Activated B cell treated with CpG ODN at 0.5 μM for 24 hours (primary cell): ENCODE results near the gene VEGFB. TPM values are rescaled to one million over a fixed set of nuclear protein-coding genes. Genes with fewer than 3 reads are reported as not detected.

Source experiments
- ATAC-seq: fragments of 200-7000 bp; cut with Tn5 transposase; one replicate; pipeline ENCODE4 v1.10.0; 2021; ENCODE audit warnings: low read depth, mild to moderate bottlenecking, moderate library complexity
- CTCF ChIA-PET: fragments of 350-600 bp; sonication (Branson Sonifier 250); formaldehyde crosslinking; loops from one replicate; lab custom pipeline; 2021; ENCODE audit warnings: antibody characterized with exemption; lab: Charles Lee
- POLR2A ChIA-PET: fragments of 350-600 bp; sonication (Branson Sonifier 250); formaldehyde crosslinking; loops from one replicate; lab custom pipeline; 2021; ENCODE audit warnings: antibody characterized with exemption; lab: Charles Lee
- DNase-seq: peaks from one replicate; pipeline ENCODE4 v3.0.0; 2022
- H3K27ac Mint-ChIP-seq: one replicate; pipeline ENCODE4 v1.8.0; 2020; ENCODE audit warnings: mixed read lengths
- H3K27me3 Mint-ChIP-seq: one replicate; pipeline ENCODE4 v1.8.0; 2021; ENCODE audit warnings: mixed read lengths
- H3K36me3 Mint-ChIP-seq: one replicate; pipeline ENCODE4 v1.8.0; 2021; ENCODE audit warnings: low read depth, mixed read lengths
- H3K4me1 Mint-ChIP-seq: one replicate; pipeline ENCODE4 v1.8.0; 2021; ENCODE audit warnings: mixed read lengths
- H3K4me3 Mint-ChIP-seq: one replicate; pipeline ENCODE4 v1.8.0; 2020; ENCODE audit warnings: mild to moderate bottlenecking, mixed read lengths
- H3K9me3 Mint-ChIP-seq: one replicate; pipeline ENCODE4 v1.8.0; 2020; ENCODE audit warnings: mixed read lengths
- intact Hi-C: fragments of 100-400 bp; cut with micrococcal nuclease; formaldehyde crosslinking; loops from one replicate; pipeline ENCODE4 v1.15.1; 2024
- total RNA-seq: library from RNA; stranded (reverse); gene quantifications from 2 replicates; pipeline ENCODE4 v1.2.3, GENCODE V29; 2022
- TF ChIP-seq, protein P1 (sequence below): fragments of 200-600 bp; IDR thresholded peaks from one replicate; pipeline ENCODE4 v1.8.0; 2022; ENCODE audit warnings: antibody characterized with exemption, mild to moderate bottlenecking

Gene VEGFB
- total RNA-seq, 1 donor from 2014 or later, result 97.4 TPM

DNA sequence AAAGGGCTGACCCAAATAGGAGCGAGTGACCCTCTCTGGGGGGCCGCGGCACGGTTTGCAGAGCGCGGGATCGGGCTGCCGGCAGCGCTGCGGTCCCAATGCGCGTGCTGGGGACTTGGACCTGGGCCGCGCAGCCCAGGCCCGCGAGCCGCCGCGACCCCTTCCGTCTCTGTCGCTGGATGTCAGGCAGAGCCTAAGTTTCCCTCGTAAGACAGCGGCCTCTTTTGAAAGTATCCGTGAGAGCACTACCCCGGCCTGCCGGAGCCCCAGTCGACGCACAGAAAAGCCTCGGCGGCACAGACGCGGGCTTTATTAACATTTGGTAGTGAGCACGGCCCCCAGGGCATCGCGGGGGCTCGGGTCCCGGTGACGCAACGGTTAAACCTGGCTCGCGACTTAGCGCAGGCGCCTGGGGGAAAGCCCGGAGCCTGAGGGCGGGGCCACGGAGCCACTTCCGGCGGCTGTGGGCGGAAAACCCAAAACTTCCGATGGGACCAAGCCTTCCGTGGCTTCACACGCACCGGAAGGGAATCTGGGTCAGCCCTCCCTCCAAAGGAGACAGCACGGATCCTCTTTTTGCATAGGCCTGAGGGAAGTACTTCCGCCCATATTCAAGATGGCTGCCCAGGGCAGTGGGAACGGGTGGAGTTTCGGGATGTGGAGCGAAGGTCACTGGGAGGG, 35.3 kb downstream of the VEGFB start:
- peak; percentile 97 for DNase-seq
- intact Hi-C loops, result loop anchor here (1.0 kb wide), 14 partner anchors 16 to 116 kb away; partner anchors contain the start of genes CCDC88B, DNAJC4, ESRRA and FKBP2
- ATAC-seq, result peak; percentile 72
- POLR2A ChIA-PET, result interaction anchor here (0.8 to 6.0 kb wide), 15 partner anchors 14 to 1428 kb away, joined by 3 to 119 read pairs (median 15); partner anchors contain the start of genes BAD, CCDC88B, DNAJC4 and ESRRA
- peak overlapping the region; percentile 97 for H3K4me3 Mint-ChIP-seq
- H3K36me3 Mint-ChIP-seq, result peaks cover 11% of the 10 kb centered on the region
- H3K27me3 Mint-ChIP-seq, result no peaks in the 10 kb centered on the region
- CTCF ChIA-PET, result interaction anchor here (0.8 to 5.7 kb wide), 6 partner anchors 15 to 65 kb away, joined by 3 to 55 read pairs (median 8); partner anchors contain the start of genes CATSPERZ, PLCB3, PRDX5 and TRMT112
- H3K4me1 Mint-ChIP-seq, result peaks cover 23% of the 10 kb centered on the region
- TF ChIP-seq, protein P1, sequence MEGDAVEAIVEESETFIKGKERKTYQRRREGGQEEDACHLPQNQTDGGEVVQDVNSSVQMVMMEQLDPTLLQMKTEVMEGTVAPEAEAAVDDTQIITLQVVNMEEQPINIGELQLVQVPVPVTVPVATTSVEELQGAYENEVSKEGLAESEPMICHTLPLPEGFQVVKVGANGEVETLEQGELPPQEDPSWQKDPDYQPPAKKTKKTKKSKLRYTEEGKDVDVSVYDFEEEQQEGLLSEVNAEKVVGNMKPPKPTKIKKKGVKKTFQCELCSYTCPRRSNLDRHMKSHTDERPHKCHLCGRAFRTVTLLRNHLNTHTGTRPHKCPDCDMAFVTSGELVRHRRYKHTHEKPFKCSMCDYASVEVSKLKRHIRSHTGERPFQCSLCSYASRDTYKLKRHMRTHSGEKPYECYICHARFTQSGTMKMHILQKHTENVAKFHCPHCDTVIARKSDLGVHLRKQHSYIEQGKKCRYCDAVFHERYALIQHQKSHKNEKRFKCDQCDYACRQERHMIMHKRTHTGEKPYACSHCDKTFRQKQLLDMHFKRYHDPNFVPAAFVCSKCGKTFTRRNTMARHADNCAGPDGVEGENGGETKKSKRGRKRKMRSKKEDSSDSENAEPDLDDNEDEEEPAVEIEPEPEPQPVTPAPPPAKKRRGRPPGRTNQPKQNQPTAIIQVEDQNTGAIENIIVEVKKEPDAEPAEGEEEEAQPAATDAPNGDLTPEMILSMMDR, result no peak
- no peaks in the 10 kb centered on the region for H3K9me3 Mint-ChIP-seq
- H3K27ac Mint-ChIP-seq, result peak overlapping the region; percentile 95

DNA sequence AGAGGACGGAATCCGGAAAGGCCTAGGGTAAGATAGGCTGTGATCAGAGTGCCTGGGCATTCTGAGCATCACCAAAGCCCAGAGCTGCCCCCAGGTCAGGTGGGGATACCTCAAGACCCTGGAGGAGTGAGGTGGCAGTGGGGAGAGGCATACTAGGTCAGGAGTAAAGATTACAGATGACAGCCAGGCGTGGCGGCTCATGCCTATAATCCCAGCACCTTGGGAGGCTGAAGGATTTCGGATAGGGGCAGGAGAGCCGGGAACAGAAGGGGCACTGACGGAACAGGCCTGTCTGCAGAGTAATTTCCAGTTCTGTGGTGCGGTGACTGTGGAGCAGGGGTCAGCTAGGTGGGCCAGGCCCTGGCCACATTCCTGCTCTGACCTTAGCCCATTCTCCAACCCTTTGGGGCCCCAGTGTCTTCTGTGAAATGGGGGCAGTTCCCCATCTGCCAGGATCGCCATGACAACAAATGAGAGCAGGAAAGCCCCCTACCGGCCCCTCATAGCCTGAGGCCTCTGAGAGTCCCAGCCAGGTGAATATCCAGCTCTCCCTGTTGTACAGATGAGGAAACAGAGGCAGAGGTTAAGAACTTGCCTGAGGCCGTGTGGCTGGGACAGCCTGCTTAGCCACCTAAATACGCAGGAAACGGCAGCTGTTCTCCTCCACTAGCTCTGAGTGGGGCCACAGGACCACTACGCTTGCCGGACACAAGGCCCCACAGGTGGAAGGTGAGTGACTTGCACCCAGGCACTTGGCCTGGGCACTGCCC, 40.8 kb downstream of the VEGFB start:
- Mint-ChIP-seq H3K9me3 (no peaks in the 10 kb centered on the region), H3K36me3 (peaks cover 26% of the 10 kb centered on the region), H3K4me1 (peaks cover 8% of the 10 kb centered on the region), H3K27ac (peak overlapping the region; percentile 30), H3K27me3 (no peaks in the 10 kb centered on the region), H3K4me3 (no peak overlapping the region)
- CTCF ChIA-PET, result interaction anchor here (1.4 kb wide), 1 partner anchor 29 kb away, joined by 5 read pairs; no protein-coding TSS in a partner anchor
- ATAC-seq (no peak), DNase-seq (no peak)
- TF ChIP-seq, protein P1, result no peak
- intact Hi-C loops, result no loop called here
- POLR2A ChIA-PET, result interaction anchor here (0.6 to 2.3 kb wide), 2 partner anchors 9 to 33 kb away, joined by 3 to 8 read pairs; partner anchors contain the start of gene BAD

DNA sequence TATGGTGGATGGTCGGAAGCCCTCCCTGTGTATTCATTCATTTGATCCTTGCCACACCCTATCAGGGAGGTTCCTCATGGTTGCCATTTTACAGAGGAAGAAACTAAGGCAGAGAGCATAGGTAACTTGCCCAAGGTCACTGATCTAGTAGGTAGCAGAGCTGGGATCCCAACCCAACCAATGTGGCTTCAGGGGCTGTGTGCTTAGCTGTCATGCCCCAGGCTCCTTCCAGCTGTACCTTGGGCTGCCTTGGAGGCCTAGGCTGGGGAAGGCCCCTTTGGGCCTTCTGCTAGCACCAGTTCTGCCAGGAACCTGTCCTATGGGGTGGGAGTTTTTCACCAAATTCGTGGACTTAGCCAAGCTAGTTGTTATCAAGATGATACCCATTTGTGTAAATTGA, 41.5 kb downstream of the VEGFB start:
- Mint-ChIP-seq H3K27me3 (no peaks in the 10 kb centered on the region), H3K4me3 (no peak overlapping the region), H3K27ac (peak overlapping the region; percentile 30), H3K36me3 (peaks cover 23% of the 10 kb centered on the region), H3K9me3 (no peaks in the 10 kb centered on the region), H3K4me1 (peaks cover 6% of the 10 kb centered on the region)
- CTCF ChIA-PET, result interaction anchor here (1.4 kb wide), 1 partner anchor 28 kb away, joined by 5 read pairs; no protein-coding TSS in a partner anchor
- POLR2A ChIA-PET, result interaction anchor here (0.6 to 2.3 kb wide), 2 partner anchors 9 to 33 kb away, joined by 3 to 8 read pairs; partner anchors contain the start of gene BAD
- no peak for DNase-seq
- ATAC-seq, result no peak
- TF ChIP-seq, protein P1, result no peak
- intact Hi-C loops, result no loop called here

DNA sequence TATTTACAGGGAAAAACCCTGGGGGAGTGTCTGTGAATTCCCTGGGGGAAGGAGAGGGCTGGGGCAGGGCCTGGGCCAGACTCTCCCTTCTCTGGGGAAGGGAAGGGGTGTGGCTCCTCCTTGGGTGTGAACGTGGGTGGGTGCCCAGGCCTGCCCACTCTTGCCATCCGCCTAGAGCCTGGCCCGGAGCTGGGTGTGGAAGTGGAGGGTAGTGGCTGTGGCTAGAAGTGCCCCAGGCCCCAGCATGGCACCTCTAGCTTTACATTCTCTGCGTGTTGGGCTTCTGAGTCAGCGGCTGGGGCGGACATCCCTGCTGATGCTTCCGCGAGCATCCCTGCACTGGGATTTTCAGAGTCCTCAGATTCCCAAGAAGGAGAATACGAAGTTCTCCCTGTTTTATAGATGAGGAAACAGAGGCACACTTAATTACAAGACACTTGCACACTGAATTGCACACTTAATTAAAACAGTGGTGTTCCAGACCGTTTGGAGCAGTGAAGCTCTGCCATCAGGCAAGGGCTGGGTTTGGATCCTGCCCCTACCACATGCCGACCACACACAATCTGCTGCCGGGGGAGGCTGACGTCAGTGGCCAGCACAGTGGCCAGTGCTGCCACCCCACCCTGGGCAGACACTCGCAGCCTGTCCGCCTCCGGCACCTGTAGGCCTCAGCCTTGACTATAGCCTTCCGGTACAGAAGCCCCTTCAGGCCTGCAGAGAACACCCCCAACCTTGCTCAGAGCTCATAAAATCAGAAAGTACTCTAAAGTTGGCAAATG, 42.5 kb downstream of the VEGFB start:
- intact Hi-C loops, result no loop called here
- ChIA-PET POLR2A (interaction anchor here (2.3 kb wide), 1 partner anchor 8 kb away, joined by 8 read pairs; the partner anchor contains the start of gene BAD), CTCF (interaction anchor here (1.1 to 1.4 kb wide), 2 partner anchors 27 to 70 kb away, joined by 3 to 5 read pairs; partner anchors contain the start of gene FERMT3)
- DNase-seq (no peak), ATAC-seq (peak; percentile 35)
- no peak overlapping the region for H3K27ac Mint-ChIP-seq
- no peaks in the 10 kb centered on the region for H3K9me3 Mint-ChIP-seq
- H3K4me1 Mint-ChIP-seq, result peaks cover 6% of the 10 kb centered on the region
- TF ChIP-seq, protein P1, result no peak
- H3K36me3 Mint-ChIP-seq, result peaks cover 28% of the 10 kb centered on the region
- no peak overlapping the region for H3K4me3 Mint-ChIP-seq
- H3K27me3 Mint-ChIP-seq, result no peaks in the 10 kb centered on the region
